HG02610 (cell line): ENCODE measurements around the gene BAIAP3.

Experiments used
- ATAC-seq: cut with Tn5 transposase; IDR thresholded peaks from one replicate; pipeline ENCODE4 v1.9.1; 2021; ENCODE audit warnings: mild to moderate bottlenecking, moderate library complexity; ENCODE audit not compliant: unreplicated experiment

Gene BAIAP3

GRCh38 chr16:1389762-1390161 is 56.3 kb downstream of the BAIAP3 start:
- no peak for ATAC-seq

DNA sequence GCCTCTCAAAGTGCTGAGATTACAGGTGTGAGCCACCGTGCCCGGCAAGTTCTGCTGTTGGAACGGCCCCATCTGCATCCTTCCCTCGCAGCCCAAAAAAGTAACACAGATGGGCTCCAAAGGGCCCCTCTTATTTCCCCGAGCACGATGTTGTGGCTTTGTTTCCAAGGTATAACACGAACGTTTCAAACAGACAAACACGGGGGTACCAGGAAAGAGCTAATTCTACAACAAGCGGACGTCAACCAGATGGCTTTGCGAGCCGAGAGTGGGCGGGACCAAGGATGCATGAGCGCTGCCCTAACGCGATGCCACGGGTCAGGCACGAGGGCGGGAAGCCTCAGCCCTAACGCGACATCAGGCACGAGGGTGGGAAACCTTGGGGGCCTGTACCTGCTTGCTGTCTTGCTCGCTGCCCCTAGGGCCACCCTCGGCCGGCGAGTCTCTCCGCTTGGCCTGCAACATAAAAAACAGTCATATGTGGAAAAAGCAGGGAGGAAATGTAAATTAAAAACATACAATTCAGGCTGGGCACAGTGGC is 56.9 kb downstream of the BAIAP3 start:
- no peak for ATAC-seq

DNA sequence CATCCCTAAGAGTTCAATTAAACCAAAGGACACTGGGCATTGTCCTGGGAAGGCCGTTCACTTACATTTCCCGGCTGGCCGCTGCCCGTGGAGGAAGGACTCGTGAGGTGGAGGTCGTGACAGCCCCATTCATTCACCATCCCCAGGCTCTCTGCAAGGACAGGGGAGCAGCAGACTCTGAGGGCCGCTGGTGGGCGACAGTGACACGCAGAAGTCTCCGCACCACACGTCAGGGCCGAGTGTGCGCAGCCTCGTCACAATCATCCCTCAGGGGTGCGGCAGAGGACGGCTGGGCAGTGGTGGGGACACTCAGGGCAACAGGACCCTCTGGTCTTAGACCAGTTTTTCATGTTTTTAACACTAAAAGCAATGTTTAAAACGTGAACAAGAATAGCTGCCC is 59.4 kb downstream of the BAIAP3 start:
- no peak for ATAC-seq

DNA sequence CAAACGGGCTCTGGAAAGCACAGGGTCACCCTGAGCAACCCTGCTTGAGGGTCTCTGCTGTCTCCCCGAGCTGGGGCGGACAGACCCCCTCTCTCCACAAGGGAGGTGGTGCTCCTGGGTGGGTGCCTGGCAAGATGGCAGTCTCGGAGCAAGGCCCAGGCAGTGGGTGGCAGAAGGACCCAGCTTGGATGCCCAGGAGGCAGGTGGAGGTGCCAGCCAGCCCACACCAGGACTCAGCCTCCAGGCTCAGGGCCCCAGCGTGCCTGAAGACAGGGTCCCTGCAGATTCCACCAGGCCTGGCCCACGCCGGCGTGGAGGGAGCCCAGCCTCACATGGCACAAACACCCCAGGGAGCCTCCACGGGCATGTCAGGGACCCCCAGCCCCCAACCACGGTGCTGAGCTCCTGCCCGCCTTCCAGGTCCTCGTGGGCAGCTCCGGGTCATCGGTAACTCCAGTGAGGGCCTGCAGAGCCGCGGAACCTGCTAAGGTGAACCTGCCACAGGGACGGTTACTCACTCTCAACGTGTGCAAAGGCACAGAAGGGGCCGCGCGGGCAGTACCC is 60.2 kb downstream of the BAIAP3 start:
- ATAC-seq: no peak

DNA sequence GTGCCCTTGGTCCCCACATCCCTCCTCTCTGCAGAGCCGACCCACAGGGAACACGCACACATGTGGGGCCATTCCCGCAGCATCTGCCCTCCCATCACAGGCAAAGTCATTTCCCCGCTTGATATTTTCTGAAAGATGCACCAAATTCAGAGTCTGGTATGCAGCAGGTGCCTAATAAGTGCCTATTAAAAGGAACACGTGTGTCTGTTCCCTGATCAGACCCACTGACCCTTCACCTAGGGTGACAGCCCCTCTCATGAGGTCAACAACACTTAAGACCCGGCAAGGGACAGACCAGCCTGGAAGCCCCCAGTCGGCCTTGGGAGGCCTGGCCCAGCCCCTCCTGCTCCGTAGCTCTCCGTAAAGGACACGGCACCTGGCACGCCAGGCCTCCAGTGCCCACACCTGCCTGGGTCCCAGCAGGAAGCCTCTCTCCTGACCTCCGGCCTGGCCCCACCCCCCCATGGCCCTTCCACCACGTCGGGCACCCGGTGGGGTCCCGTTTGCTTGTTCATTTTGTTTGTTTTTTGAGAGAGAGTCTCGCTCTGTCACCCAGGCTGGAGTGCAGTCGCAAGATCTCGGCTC is 61.0 kb downstream of the BAIAP3 start:
- no peak for ATAC-seq

GRCh38 chr16:1395444-1396031 is 62.1 kb downstream of the BAIAP3 start:
- ATAC-seq: no peak

- ATAC-seq: no peak
These were observed 64.3 kb downstream of the BAIAP3 start for GRCh38 chr16:1397779-1398178.

GRCh38 chr16:1398351-1398750 is 64.9 kb downstream of the BAIAP3 start:
- ATAC-seq: no peak
